Activated B cell treated with CpG ODN at 0.5 μM for 24 hours (primary cell): ENCODE results near the gene FOXN1. TPM values are rescaled to one million over a fixed set of nuclear protein-coding genes. Genes with fewer than 3 reads are reported as not detected.

Experiments
- ATAC-seq: fragments of 200-7000 bp; cut with Tn5 transposase; one replicate; pipeline ENCODE4 v1.10.0; 2021; ENCODE audit warnings: low read depth, mild to moderate bottlenecking, moderate library complexity
- CTCF ChIA-PET: fragments of 350-600 bp; sonication (Branson Sonifier 250); formaldehyde crosslinking; loops from one replicate; lab custom pipeline; 2021; ENCODE audit warnings: antibody characterized with exemption; lab: Charles Lee
- POLR2A ChIA-PET: fragments of 350-600 bp; sonication (Branson Sonifier 250); formaldehyde crosslinking; loops from one replicate; lab custom pipeline; 2021; ENCODE audit warnings: antibody characterized with exemption; lab: Charles Lee
- DNase-seq: peaks from one replicate; pipeline ENCODE4 v3.0.0; 2022
- H3K27ac Mint-ChIP-seq: one replicate; pipeline ENCODE4 v1.8.0; 2020; ENCODE audit warnings: mixed read lengths
- H3K27me3 Mint-ChIP-seq: one replicate; pipeline ENCODE4 v1.8.0; 2021; ENCODE audit warnings: mixed read lengths
- H3K36me3 Mint-ChIP-seq: one replicate; pipeline ENCODE4 v1.8.0; 2021; ENCODE audit warnings: low read depth, mixed read lengths
- H3K4me1 Mint-ChIP-seq: one replicate; pipeline ENCODE4 v1.8.0; 2021; ENCODE audit warnings: mixed read lengths
- H3K4me3 Mint-ChIP-seq: one replicate; pipeline ENCODE4 v1.8.0; 2020; ENCODE audit warnings: mild to moderate bottlenecking, mixed read lengths
- H3K9me3 Mint-ChIP-seq: one replicate; pipeline ENCODE4 v1.8.0; 2020; ENCODE audit warnings: mixed read lengths
- CTCF ChIP-seq: fragments of 200-600 bp; IDR thresholded peaks from one replicate; pipeline ENCODE4 v1.8.0; 2022; ENCODE audit warnings: antibody characterized with exemption, mild to moderate bottlenecking
- intact Hi-C: fragments of 100-400 bp; cut with micrococcal nuclease; formaldehyde crosslinking; loops from one replicate; pipeline ENCODE4 v1.15.1; 2024
- total RNA-seq: library from RNA; stranded (reverse); gene quantifications from 2 replicates; pipeline ENCODE4 v1.2.3, GENCODE V29; 2022

The FOXN1 gene
- total RNA-seq, 1 donor from 2014 or later = not detected

- Mint-ChIP-seq H3K27me3 (no peaks in the 10 kb centered on the region), H3K27ac (no peak overlapping the region), H3K4me3 (no peak overlapping the region), H3K4me1 (no peaks in the 10 kb centered on the region), H3K36me3 (no peaks in the 10 kb centered on the region), H3K9me3 (no peaks in the 10 kb centered on the region)
- CTCF ChIA-PET = interaction anchor here (0.6 to 1.2 kb wide), 2 partner anchors 10 to 80 kb away, joined by 3 read pairs; no protein-coding TSS in a partner anchor
- intact Hi-C loops = no loop called here
- DNase-seq (no peak), ATAC-seq (no peak)
- POLR2A ChIA-PET = no interaction called here
- TF ChIP-seq CTCF = no peak
These were observed 26.2 kb downstream of the FOXN1 start for GRCh38 chr17:28532050-28532960.

- H3K27ac Mint-ChIP-seq = no peak overlapping the region
- no peak for DNase-seq
- intact Hi-C loops = no loop called here
- ATAC-seq = no peak
- H3K4me1 Mint-ChIP-seq = no peaks in the 10 kb centered on the region
- no peaks in the 10 kb centered on the region for H3K36me3 Mint-ChIP-seq
- ChIA-PET POLR2A (no interaction called here), CTCF (no interaction called here)
- H3K4me3 Mint-ChIP-seq = no peak overlapping the region
- no peaks in the 10 kb centered on the region for H3K27me3 Mint-ChIP-seq
- no peak for TF ChIP-seq CTCF
- H3K9me3 Mint-ChIP-seq = no peaks in the 10 kb centered on the region
These were observed 27.1 kb downstream of the FOXN1 start for GRCh38 chr17:28533091-28533807.

GRCh38 chr17:28534740-28535375 is 28.7 kb downstream of the FOXN1 start:
- no peak for ATAC-seq
- no peak for TF ChIP-seq CTCF
- Mint-ChIP-seq H3K9me3 (no peaks in the 10 kb centered on the region), H3K27me3 (no peaks in the 10 kb centered on the region), H3K36me3 (no peaks in the 10 kb centered on the region), H3K4me1 (no peaks in the 10 kb centered on the region), H3K4me3 (no peak overlapping the region), H3K27ac (no peak overlapping the region)
- POLR2A ChIA-PET = interaction anchor here (0.6 kb wide), 2 partner anchors 8 to 13 kb away, joined by 3 to 4 read pairs; no protein-coding TSS in a partner anchor
- CTCF ChIA-PET = interaction anchor here (1.2 kb wide), 1 partner anchor 13 kb away, joined by 3 read pairs; no protein-coding TSS in a partner anchor
- intact Hi-C loops = no loop called here
- no peak for DNase-seq

- ChIA-PET CTCF (no interaction called here), POLR2A (interaction anchor here (0.7 to 1.9 kb wide), 3 partner anchors 10 to 14 kb away, joined by 3 to 5 read pairs (median 3); no protein-coding TSS in a partner anchor)
- DNase-seq (no peak), ATAC-seq (no peak)
- TF ChIP-seq CTCF = no peak
- Mint-ChIP-seq H3K4me1 (no peaks in the 10 kb centered on the region), H3K27ac (no peak overlapping the region), H3K9me3 (no peaks in the 10 kb centered on the region), H3K36me3 (no peaks in the 10 kb centered on the region), H3K4me3 (no peak overlapping the region), H3K27me3 (no peaks in the 10 kb centered on the region)
- intact Hi-C loops = no loop called here
These were observed 30.5 kb downstream of the FOXN1 start for GRCh38 chr17:28536532-28537218.
